Endothelial cell of umbilical vein (primary cell): Measurements from ENCODE around the gene PSMA8. TPM values are rescaled to one million over a fixed set of nuclear protein-coding genes. Genes with fewer than 3 reads are reported as not detected.

Experiments
- BruUV-seq: library from RNA; stranded (reverse); fragments of 400-500 nt; replicated peaks from 2 replicates; lab custom pipeline; 2021; lab: Mats Ljungman, UMichigan
- CTCF ChIA-PET: fragments of 300-600, 350-600 bp; sonication (Branson Sonifier 250); formaldehyde crosslinking; loops from one replicate; lab custom pipeline; 2021; ENCODE audit warnings: antibody characterized with exemption, inconsistent platforms; lab: Charles Lee
- POLR2A ChIA-PET: fragments of 300-600, 350-600 bp; sonication (Branson Sonifier 250); formaldehyde crosslinking; loops from one replicate; lab custom pipeline; 2021; ENCODE audit warnings: antibody characterized with exemption, inconsistent platforms; lab: Charles Lee
- DNase-seq: peaks from one replicate; pipeline ENCODE4 v3.0.0-alpha.2; 2011; ENCODE audit warnings: low read depth, low spot score
- FAIRE-seq: peaks from 2 replicates; lab custom pipeline; 2011; peaks lifted over from hg19 to GRCh38; lab: Jason Lieb, UNC
- H2AFZ ChIP-seq: 2 replicates; pipeline ENCODE4 v1.6.0; 2012; ENCODE audit warnings: low read depth, low read length, control low read depth, inconsistent platforms
- H3K27ac ChIP-seq: 2 replicates; pipeline ENCODE4 v1.5.1; 2011; ENCODE audit warnings: low read depth, mild to moderate bottlenecking, control low read depth, low read length, moderate library complexity; ENCODE audit not compliant: insufficient read depth
- H3K27me3 ChIP-seq, 2 experiments: 2 replicates each; pipeline versions ENCODE4 v1.6.0 to v1.6.1; 2011; ENCODE audit warnings: low read length in 2 of 2, mixed read lengths in 1 of 2; ENCODE audit not compliant: control insufficient read depth in 2 of 2, insufficient read depth in 2 of 2
- H3K36me3 ChIP-seq, 2 experiments: 2 replicates in 1 of 2; 3 replicates in 1 of 2; pipeline ENCODE4 v1.5.1; 2011; ENCODE audit warnings: low read length in 2 of 2, mild to moderate bottlenecking in 1 of 2, moderate library complexity in 1 of 2; ENCODE audit not compliant: control insufficient read depth in 2 of 2, insufficient read depth in 2 of 2; ENCODE audit errors: extremely low read depth in 1 of 2
- H3K4me1 ChIP-seq: 3 replicates; pipeline ENCODE4 v1.5.1; 2011; ENCODE audit warnings: mild to moderate bottlenecking, low read length; ENCODE audit not compliant: control insufficient read depth, insufficient read depth; ENCODE audit errors: extremely low read depth
- H3K4me2 ChIP-seq: 2 replicates; pipeline ENCODE4 v1.6.1; 2011; ENCODE audit warnings: low read length, control low read depth, mixed read lengths; ENCODE audit not compliant: insufficient read depth
- H3K4me3 ChIP-seq, 3 experiments: fragments of 200-600 bp in 1 of 3; sonication (generic), shearing (Covaris generic) in 1 of 3; replicated peaks in 1 of 3; 2 replicates each; pipeline ENCODE4 v1.5.1; 2011 to 2016; ENCODE audit warnings: control low read depth in 3 of 3, low read length in 3 of 3, mild to moderate bottlenecking in 2 of 3, inconsistent platforms in 1 of 3, low read depth in 1 of 3, moderate library complexity in 1 of 3; ENCODE audit not compliant: insufficient read depth in 1 of 3
- H3K79me2 ChIP-seq: 2 replicates; pipeline ENCODE4 v1.6.0; 2012; ENCODE audit warnings: low read length, inconsistent platforms; ENCODE audit not compliant: control insufficient read depth, insufficient read depth
- H3K9ac ChIP-seq: replicated peaks from 2 replicates; pipeline ENCODE3; 2011; ENCODE audit warnings: low read length, control low read depth; ENCODE audit not compliant: insufficient read depth; ENCODE audit errors: extremely low read depth
- H3K9me1 ChIP-seq: replicated peaks from 3 replicates; pipeline ENCODE4 v1.6.0; 2011; ENCODE audit warnings: mild to moderate bottlenecking, low read length; ENCODE audit not compliant: control insufficient read depth, insufficient read depth; ENCODE audit errors: extremely low read depth
- H3K9me3 ChIP-seq: replicated peaks from 2 replicates; pipeline ENCODE4 v1.5.1; 2012; ENCODE audit warnings: low read length, inconsistent platforms; ENCODE audit not compliant: control insufficient read depth, insufficient read depth
- H4K20me1 ChIP-seq: replicated peaks from 2 replicates; pipeline ENCODE3; 2011; ENCODE audit warnings: mild to moderate bottlenecking, low read length; ENCODE audit not compliant: control insufficient read depth, insufficient read depth; ENCODE audit errors: extremely low read depth
- EZH2 ChIP-seq: IDR thresholded peaks from 2 replicates; pipeline ENCODE4 v1.6.1; 2012; ENCODE audit warnings: borderline replicate concordance, low read depth, mild to moderate bottlenecking, moderate library complexity, low read length, inconsistent platforms; ENCODE audit not compliant: severe bottlenecking
- FOS ChIP-seq: IDR thresholded peaks from 2 replicates; pipeline ENCODE4 v1.6.1; 2011; ENCODE audit warnings: mild to moderate bottlenecking, low read length, moderate library complexity, borderline replicate concordance; ENCODE audit not compliant: insufficient read depth
- JUN ChIP-seq: IDR thresholded peaks from 2 replicates; pipeline ENCODE4 v1.6.1; 2011; ENCODE audit warnings: borderline replicate concordance, low read depth; ENCODE audit not compliant: insufficient read length, insufficient read depth
- MYC ChIP-seq: IDR thresholded peaks from one replicate; pipeline ENCODE4 v1.6.1; 2011; ENCODE audit warnings: mild to moderate bottlenecking, low read depth, low read length
- POLR2A ChIP-seq: IDR thresholded peaks from 2 replicates; pipeline ENCODE4 v1.6.1; 2012; ENCODE audit warnings: low read depth, mild to moderate bottlenecking, control low read depth, low read length
- POLR2AphosphoS5 ChIP-seq: IDR thresholded peaks from 2 replicates; pipeline ENCODE4 v1.6.1; 2012; ENCODE audit warnings: low read depth, mild to moderate bottlenecking, control low read depth, low read length, moderate library complexity; ENCODE audit not compliant: insufficient read depth
- dilution Hi-C: fragments of 300-500 bp; cut with MboI; formaldehyde crosslinking; loops from one replicate; pipeline ENCODE4 v1.15.0; 2019; ENCODE audit warnings: low sequenced_read_pairs; ENCODE audit not compliant: extremely low pct_ligation_motif_present
- intact Hi-C: fragments of 100-400 bp; cut with micrococcal nuclease; formaldehyde crosslinking; loops from one replicate; pipeline ENCODE4 v1.10.0; 2022
- polyA plus RNA-seq, 4 experiments: library from polyadenylated mRNA; depleted of rRNA in 3 of 4; stranded (reverse) in 3 of 4; unstranded in 1 of 4; fragments of >200 nt; gene quantifications; 2 replicates each; pipeline versions ENCODE4 v1.2.1 to v1.2.3, GENCODE V29; 2011 to 2012; ENCODE audit warnings: missing spikeins in 1 of 4
- total RNA-seq: library from RNA; stranded (reverse); gene quantifications from 2 replicates; pipeline ENCODE4 v1.2.3, GENCODE V29; 2021

PSMA8 gene
- total and polyA plus RNA-seq, 2 donors (not counting 3 experiments of a cell fraction or from before 2014, with no cell fraction given): not detected

DNA sequence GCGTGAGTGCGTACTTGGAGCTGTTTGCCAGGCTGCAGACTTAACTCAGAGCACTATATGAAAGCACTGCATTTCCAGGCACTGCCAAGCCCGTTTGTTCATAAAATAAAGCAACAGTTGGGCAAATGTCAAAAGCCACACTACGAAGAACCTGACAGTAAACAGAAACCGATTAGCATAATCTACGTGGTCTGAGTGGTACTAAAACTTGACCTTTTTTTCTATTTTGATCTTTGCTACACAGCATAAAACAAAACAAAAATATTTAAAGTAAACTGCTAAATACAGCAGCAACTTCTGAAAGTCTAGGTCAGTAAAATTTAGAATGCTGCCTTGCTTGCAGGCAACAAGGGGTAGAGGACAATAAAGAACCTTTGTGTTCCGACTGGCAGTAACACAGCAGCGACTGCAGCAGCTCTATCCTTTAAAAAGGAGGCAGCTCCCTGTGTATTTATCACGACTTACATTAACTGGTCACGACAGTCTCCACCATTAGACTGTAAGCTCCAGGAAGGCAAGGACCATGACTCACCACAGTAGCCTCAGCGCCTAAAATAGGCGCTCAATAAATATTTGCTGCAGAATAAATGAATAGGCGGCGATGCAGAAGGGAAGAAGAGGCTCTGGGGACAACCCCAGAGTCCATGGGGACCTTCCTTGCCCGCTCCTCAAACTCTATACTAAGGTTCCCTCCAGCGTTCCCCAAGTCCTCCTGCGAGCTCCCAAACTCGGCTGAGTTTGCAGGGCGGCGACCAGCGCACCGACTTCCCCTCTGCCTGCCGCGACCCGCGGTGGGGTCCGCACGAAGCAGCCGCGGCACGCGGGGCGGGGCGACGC, 44.2 kb upstream of the PSMA8 start:
- peaks cover 0 to 7% of the 10 kb centered on the region in 2 experiments for H3K36me3 ChIP-seq
- DNase-seq: peak; percentile 54
- no peak for FAIRE-seq
- BruUV-seq: no TSS peak
- peak overlapping the region; percentile 99 for H3K27ac ChIP-seq
- H3K27me3 ChIP-seq: no peaks in the 10 kb centered on the region
- peak overlapping the region; percentile 88 for H2AFZ ChIP-seq
- dilution Hi-C loops: no loop called here
- peaks cover 7% of the 10 kb centered on the region for H4K20me1 ChIP-seq
- H3K4me3 ChIP-seq: peak overlapping the region; percentile 91 to 98 (median 91)
- H3K9me3 ChIP-seq: no peaks in the 10 kb centered on the region
- H3K4me2 ChIP-seq: peak overlapping the region; percentile 80
- POLR2A ChIA-PET: no interaction called here
- TF ChIP-seq MYC: no peak
- TF ChIP-seq FOS: peak; percentile 53
- peaks cover 18% of the 10 kb centered on the region for H3K4me1 ChIP-seq
- H3K9ac ChIP-seq: peak overlapping the region; percentile 99
- CTCF ChIA-PET: interaction anchor here (0.6 to 1.3 kb wide), 2 partner anchors 33 to 76 kb away, joined by 3 read pairs; no protein-coding TSS in a partner anchor
- no peaks in the 10 kb centered on the region for H3K9me1 ChIP-seq
- intact Hi-C loops: loop anchor here (2.0 to 10.0 kb wide), 6 partner anchors 25 to 558 kb away; partner anchors contain the start of gene TAF4B
- H3K79me2 ChIP-seq: peaks cover 57% of the 10 kb centered on the region

DNA sequence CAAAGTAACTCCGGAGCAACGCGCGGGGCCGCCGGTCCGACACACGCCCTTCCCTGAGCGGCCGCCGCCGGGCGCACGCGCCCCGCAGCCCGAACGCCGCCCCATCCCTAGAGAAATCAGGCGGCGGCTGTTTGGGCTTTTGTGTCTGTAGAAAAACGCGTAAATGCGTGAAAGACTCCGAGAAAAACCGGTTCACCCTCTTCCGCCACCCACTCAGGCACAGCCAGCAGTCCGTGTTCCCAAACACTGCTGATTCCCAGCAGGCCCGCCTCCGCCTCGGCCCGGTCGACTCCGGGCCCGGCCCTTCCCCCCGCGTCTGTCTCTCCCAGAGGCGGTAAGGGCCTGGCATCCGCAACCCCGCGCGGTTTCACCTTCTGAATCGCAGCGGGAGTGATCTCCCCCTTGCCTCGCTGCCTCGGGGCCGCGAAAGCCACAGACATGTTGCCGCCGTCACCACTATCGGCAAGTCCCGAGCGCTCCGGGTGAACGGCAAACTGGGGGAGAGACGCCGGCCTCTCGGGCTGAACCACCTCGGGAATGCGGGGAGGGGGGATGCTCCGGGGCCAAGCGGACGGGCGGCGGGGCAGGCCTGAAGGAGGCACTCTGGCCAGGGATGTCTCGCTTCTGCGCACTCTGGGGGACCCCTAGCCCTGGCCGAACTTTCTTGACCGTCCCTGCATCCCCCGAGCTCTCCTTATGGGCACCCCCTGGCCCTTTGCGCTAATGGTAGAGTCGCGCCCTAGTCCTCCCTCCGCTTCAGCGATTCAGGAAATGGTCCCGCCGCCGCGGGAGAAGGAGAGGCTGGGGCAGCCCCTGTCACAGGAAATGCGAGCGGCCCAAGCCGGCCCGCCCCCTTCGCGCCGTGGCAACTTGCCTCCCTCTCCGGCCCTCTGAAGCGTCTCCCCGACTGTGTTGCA, 43.3 kb upstream of the PSMA8 start, which contains the start of gene SS18:
Gene SS18 (minus strand): TSS at position 484 of the 917 bp plus-strand sequence. CDS start 44 bp downstream, at position 440.
- BruUV-seq: TSS peak; percentile 52
- H3K27ac ChIP-seq: peak within 1 kb of the TSS; percentile 99
- peak within 1 kb of the TSS; percentile 88 for H2AFZ ChIP-seq
- DNase-seq (peak; percentile 92), FAIRE-seq (peak; percentile 86)
- H4K20me1 ChIP-seq: peaks cover 7% of the 10 kb centered on the region
- no peak for TF ChIP-seq EZH2
- TF ChIP-seq JUN: no peak
- TF ChIP-seq POLR2A: peak; percentile 86
- peak; percentile 16 for TF ChIP-seq FOS
- peak; percentile 77 for TF ChIP-seq POLR2AphosphoS5
- intact Hi-C loops: loop anchor here (2.0 to 5.0 kb wide), 3 partner anchors 68 to 557 kb away; partner anchors contain the start of gene TAF4B
- dilution Hi-C loops: no loop called here
- peaks cover 0 to 5% of the 10 kb centered on the region in 2 experiments for H3K36me3 ChIP-seq
- H3K9me3 ChIP-seq: no peaks in the 10 kb centered on the region
- no peaks in the 10 kb centered on the region for H3K9me1 ChIP-seq
- POLR2A ChIA-PET: no interaction called here
- peak within 1 kb of the TSS; percentile 91 to 98 (median 91) for H3K4me3 ChIP-seq
- H3K4me1 ChIP-seq: peaks cover 18% of the 10 kb centered on the region
- no peaks in the 10 kb centered on the region for H3K27me3 ChIP-seq
- peak within 1 kb of the TSS; percentile 99 for H3K9ac ChIP-seq
- peaks cover 48% of the 10 kb centered on the region for H3K79me2 ChIP-seq
- H3K4me2 ChIP-seq: peak within 1 kb of the TSS; percentile 80
- CTCF ChIA-PET: no interaction called here
